NCI-H146 (cell line): ENCODE data around the gene CAMP.
"Not testable (repeated sequence)": the region's sequence is repeated elsewhere in the genome, so short reads cannot be mapped to it uniquely, and the experiment has no call there.

Experiments used
- DNase-seq: peaks from one replicate; lab custom pipeline; 2025; lab: John Stamatoyannopoulos, UW

CAMP gene

DNA sequence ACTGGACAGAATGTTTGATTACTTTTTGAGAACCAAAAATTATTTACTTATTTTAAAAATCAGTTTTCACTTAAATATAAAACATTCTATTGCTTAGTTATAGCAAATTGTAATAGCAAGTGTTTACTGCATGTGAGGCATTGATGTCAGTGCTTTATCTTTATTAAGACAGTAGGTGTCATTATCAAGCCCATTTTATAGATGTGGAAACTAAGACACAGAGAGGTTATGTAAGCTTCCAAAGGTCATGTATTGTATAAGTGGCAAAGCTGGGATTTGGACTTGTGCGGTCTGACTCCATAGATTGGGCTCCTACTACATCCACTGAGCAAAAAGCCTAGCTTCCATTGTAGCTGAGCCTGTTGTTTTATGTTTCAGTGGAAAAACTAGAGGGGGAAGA, 35.2 kb downstream of the CAMP start:
- DNase-seq, result no peak

GRCh38 chr3:48267782-48268181, 44.5 kb downstream of the CAMP start:
- no peak for DNase-seq

DNA sequence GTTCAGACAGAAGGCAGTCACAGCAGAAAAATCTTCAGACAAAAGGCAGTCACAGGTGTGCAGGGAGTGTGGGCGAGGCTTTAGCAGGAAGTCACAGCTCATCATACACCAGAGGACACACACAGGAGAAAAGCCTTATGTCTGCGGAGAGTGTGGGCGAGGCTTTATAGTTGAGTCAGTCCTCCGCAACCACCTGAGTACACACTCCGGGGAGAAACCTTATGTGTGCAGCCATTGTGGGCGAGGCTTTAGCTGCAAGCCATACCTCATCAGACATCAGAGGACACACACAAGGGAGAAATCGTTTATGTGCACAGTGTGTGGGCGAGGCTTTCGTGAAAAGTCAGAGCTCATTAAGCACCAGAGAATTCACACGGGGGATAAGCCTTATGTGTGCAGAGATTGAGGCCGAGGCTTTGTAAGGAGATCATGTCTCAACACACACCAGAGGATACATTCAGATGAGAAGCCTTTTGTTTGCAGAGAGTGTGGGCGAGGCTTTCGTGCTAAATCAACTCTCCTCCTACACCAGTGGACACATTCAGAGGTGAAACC, 45.2 kb downstream of the CAMP start:
- DNase-seq, result peak; percentile 26

DNA sequence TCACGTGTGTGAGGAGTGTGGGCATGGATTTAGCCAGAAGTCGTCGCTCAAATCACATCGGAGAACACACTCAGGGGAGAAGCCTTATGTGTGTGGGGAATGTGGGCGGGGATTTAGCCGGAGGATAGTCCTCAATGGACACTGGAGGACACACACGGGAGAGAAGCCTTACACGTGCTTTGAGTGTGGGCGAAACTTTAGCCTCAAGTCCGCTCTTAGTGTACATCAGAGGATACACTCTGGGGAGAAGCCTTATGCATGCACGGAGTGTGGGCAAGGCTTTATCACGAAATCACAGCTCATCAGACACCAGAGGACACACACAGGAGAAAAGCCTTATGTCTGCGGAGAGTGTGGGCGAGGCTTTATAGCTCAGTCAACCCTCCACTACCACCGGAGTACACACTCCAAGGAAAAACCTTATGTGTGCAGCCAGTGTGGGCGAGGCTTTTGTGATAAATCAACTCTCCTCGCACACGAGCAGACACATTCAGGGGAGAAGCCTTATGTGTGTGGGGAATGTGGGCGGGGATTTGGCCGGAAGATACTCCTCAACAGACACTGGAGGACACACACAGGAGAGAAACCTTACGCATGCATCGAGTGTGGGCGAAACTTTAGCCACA, 45.8 kb downstream of the CAMP start:
- no peak for DNase-seq

DNA sequence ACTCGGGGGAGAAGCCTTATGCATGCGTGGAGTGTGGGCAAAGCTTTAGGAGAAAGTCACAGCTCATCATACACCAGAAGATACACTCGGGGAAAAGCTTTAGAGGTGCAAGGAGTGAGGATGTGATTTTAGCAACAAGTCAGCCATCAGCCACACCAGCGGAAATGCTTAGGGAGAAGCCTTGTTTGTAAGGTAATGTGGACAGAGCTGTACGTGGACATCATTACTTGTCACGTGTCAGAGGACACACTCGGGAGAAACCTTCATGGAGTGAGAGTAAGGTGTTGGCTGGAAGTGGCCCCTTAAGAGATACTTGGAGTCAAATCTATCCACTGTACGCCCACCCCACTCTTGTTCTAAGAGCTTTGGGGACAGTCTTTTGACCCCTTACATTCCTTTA, 46.3 kb downstream of the CAMP start:
- no peak for DNase-seq

DNA sequence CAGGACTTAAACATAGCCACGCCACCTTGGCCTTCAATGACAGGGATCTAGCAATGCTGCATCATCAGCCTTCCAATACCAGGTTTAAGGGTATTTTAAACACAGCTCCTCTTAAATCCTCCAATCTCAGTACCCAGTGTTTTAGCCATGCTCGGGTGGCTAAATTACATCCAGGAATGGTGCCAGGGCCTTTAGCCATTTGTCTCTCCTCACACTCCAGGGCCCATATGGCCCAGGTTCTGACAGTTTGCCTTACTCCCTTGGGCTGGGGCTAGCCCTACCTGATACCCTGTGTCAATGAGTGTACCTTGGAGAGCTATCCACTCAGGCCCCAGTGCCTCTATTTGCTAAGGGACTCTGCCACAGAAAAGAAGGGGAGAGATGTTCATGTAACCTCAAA, 47.0 kb downstream of the CAMP start:
- DNase-seq, result no peak

DNA sequence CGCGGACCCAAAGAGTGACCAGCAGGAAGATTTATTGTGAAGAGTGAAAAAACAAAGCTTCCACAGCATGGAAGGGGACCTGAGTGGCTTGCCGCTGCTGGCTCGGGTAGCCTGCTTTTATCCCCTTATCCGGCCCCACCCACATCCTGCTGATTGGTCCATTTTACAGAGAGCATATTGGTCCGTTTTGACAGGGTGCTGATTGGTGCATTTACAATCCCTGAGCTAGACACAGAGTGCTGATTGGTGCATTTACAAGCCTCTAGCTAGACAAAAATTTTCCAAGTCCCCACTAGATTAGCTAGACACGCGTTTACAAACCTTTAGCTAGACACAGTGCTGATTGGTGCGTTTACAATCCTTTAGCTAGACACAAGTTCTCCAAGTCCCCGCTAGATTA, 47.9 kb downstream of the CAMP start:
- not testable (repeated sequence) for DNase-seq

GRCh38 chr3:48271763-48272498, 48.6 kb downstream of the CAMP start:
- no peak for DNase-seq

DNA sequence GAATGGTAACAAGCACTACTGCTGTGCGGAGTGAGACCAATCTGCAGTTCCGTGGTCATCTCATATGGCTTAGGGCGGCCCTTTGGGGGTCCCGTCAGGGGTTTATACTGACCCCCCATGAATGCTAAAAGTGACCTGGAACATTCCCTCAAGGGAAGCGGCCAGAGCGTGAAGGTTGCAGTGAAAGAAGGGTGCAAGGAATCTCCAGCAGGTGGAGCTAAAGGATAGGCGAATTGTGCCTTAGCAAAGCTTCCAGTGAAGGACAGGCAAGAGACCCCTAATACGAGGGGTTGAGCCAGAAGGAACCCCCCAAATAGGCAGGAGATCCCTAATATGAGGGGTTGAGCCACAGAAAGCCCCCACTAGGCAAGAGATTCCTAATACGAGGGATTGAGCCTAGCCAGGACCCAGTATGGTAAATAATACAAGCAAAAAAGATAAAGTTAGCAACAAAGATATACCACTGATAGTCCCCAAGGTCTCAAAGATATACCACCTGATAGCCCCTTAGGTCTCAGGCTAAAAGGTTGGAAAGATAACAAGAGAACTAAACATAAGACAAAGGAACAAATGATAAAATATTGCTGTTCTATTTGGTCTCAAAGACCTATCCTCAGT, 50.4 kb downstream of the CAMP start:
- peak; percentile 32 for DNase-seq

GRCh38 chr3:48274452-48274851, 51.2 kb downstream of the CAMP start:
- DNase-seq, result no peak
